Measurements from ENCODE around the gene SQSTM1.

DNA sequence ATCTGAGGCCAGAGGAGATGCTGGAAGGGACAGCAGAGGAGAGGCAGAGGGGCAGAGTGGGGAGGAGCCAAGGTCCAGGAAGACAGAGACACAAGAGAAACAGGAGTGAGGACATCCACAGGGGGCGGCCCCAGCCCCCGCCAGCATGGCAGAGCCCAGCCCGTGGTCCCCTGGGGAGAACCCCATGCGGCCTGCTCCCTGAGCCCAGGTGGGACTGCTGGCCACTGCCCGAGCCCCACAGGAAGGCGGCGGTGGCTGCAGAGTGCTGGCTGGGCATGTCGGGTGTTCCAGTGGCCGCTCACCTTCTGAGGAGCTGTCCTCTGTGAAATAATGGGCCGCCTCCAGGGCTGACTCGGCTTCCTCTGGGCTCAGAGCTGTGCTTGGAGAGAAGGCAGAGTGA is 46.8 kb downstream of the SQSTM1 start:
- no peak for TF ChIP-seq EZH2 (IDR thresholded peaks at IDR 0.05; ENCODE audit: borderline replicate concordance, low read depth, low read length)
- TF ChIP-seq, protein P1, sequence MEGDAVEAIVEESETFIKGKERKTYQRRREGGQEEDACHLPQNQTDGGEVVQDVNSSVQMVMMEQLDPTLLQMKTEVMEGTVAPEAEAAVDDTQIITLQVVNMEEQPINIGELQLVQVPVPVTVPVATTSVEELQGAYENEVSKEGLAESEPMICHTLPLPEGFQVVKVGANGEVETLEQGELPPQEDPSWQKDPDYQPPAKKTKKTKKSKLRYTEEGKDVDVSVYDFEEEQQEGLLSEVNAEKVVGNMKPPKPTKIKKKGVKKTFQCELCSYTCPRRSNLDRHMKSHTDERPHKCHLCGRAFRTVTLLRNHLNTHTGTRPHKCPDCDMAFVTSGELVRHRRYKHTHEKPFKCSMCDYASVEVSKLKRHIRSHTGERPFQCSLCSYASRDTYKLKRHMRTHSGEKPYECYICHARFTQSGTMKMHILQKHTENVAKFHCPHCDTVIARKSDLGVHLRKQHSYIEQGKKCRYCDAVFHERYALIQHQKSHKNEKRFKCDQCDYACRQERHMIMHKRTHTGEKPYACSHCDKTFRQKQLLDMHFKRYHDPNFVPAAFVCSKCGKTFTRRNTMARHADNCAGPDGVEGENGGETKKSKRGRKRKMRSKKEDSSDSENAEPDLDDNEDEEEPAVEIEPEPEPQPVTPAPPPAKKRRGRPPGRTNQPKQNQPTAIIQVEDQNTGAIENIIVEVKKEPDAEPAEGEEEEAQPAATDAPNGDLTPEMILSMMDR (IDR thresholded peaks at IDR 0.05 in 2 of 3, conservative IDR thresholded peaks at IDR 0.05 in 1 of 3; ENCODE audit: insufficient read depth in 2 of 3, low read depth in 1 of 3, low read length in 3 of 3), result no peak
- TF ChIP-seq, protein P2, sequence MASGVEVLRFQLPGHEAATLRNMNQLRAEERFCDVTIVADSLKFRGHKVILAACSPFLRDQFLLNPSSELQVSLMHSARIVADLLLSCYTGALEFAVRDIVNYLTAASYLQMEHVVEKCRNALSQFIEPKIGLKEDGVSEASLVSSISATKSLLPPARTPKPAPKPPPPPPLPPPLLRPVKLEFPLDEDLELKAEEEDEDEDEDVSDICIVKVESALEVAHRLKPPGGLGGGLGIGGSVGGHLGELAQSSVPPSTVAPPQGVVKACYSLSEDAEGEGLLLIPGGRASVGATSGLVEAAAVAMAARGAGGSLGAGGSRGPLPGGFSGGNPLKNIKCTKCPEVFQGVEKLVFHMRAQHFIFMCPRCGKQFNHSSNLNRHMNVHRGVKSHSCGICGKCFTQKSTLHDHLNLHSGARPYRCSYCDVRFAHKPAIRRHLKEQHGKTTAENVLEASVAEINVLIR (CRISPR knock-in tag; IDR thresholded peaks at IDR 0.05), result no peak
- TF ChIP-seq DPF2 (IDR thresholded peaks at IDR 0.05), result no peak
- TF ChIP-seq STAT5A (IDR thresholded peaks at IDR 0.05; ENCODE audit: borderline replicate concordance, low read length), result no peak
- no peak for TF ChIP-seq DDX20 (tag; IDR thresholded peaks at IDR 0.05; ENCODE audit: low read depth)
- no peak for TF ChIP-seq ZNF586 (CRISPR knock-in tag; conservative IDR thresholded peaks at IDR 0.05)
- TF ChIP-seq, protein P3, sequence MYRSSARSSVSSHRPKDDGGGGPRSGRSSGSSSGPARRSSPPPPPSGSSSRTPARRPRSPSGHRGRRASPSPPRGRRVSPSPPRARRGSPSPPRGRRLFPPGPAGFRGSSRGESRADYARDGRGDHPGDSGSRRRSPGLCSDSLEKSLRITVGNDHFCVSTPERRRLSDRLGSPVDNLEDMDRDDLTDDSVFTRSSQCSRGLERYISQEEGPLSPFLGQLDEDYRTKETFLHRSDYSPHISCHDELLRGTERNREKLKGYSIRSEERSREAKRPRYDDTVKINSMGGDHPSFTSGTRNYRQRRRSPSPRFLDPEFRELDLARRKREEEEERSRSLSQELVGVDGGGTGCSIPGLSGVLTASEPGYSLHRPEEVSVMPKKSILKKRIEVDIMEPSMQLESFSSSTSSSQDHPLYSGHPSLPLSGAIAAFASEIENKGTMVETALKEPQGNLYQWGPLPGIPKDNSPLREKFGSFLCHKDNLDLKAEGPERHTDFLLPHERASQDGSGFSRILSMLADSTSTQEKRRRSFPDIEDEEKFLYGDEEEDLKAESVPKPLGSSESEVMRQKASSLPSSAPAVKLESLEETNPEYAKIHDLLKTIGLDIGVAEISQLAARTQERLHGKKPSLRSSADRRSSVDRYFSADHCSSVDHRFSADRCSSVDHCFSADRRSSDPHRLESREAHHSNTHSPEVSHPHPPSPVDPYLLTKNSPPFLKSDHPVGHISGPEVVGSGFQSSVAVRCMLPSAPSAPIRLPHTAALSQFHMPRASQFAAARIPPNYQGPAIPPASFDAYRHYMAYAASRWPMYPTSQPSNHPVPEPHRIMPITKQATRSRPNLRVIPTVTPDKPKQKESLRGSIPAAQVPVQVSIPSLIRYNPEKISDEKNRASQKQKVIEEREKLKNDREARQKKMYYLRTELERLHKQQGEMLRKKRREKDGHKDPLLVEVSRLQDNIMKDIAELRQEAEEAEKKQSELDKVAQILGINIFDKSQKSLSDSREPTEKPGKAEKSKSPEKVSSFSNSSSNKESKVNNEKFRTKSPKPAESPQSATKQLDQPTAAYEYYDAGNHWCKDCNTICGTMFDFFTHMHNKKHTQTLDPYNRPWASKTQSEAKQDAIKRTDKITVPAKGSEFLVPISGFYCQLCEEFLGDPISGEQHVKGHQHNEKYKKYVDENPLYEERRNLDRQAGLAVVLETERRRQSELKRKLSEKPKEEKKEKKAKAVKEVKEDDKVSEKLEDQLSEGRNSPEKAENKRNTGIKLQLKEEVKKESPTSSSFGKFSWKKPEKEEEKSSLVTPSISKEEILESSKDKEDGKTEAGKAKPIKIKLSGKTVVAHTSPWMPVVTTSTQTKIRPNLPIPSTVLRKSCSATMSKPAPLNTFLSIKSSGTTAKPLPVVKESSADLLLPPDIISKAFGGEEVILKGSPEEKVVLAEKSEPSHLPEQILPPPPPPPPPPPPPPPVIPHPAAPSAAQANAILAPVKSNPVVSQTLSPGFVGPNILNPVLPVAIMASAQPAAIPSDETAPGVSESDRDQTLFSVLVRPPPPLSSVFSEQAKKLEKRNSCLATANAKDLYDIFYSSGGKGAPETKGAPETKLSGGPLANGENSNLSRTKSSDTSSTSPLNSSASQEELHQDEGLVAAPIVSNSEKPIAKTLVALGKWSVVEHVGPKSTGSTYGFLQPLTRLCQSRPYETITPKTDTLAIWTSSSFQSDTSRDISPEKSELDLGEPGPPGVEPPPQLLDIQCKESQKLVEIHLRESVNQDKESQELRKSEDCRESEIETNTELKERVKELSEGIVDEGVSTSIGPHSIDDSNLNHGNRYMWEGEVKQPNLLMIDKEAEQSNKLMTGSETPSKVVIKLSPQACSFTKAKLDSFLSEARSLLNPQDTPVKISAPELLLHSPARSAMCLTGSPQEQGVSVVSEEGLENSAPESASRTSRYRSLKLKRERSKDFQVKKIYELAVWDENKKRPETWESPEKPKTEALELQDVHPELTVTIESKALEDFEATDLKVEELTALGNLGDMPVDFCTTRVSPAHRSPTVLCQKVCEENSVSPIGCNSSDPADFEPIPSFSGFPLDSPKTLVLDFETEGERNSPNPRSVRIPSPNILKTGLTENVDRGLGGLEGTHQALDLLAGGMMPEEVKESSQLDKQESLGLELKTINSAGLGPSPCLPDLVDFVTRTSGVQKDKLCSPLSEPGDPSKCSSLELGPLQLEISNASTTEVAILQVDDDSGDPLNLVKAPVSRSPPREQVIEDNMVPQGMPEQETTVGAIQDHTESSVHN (IDR thresholded peaks at IDR 0.05; ENCODE audit: borderline replicate concordance in 1 of 2, low read depth in 1 of 2), result no peak
- TF ChIP-seq, protein P4, sequence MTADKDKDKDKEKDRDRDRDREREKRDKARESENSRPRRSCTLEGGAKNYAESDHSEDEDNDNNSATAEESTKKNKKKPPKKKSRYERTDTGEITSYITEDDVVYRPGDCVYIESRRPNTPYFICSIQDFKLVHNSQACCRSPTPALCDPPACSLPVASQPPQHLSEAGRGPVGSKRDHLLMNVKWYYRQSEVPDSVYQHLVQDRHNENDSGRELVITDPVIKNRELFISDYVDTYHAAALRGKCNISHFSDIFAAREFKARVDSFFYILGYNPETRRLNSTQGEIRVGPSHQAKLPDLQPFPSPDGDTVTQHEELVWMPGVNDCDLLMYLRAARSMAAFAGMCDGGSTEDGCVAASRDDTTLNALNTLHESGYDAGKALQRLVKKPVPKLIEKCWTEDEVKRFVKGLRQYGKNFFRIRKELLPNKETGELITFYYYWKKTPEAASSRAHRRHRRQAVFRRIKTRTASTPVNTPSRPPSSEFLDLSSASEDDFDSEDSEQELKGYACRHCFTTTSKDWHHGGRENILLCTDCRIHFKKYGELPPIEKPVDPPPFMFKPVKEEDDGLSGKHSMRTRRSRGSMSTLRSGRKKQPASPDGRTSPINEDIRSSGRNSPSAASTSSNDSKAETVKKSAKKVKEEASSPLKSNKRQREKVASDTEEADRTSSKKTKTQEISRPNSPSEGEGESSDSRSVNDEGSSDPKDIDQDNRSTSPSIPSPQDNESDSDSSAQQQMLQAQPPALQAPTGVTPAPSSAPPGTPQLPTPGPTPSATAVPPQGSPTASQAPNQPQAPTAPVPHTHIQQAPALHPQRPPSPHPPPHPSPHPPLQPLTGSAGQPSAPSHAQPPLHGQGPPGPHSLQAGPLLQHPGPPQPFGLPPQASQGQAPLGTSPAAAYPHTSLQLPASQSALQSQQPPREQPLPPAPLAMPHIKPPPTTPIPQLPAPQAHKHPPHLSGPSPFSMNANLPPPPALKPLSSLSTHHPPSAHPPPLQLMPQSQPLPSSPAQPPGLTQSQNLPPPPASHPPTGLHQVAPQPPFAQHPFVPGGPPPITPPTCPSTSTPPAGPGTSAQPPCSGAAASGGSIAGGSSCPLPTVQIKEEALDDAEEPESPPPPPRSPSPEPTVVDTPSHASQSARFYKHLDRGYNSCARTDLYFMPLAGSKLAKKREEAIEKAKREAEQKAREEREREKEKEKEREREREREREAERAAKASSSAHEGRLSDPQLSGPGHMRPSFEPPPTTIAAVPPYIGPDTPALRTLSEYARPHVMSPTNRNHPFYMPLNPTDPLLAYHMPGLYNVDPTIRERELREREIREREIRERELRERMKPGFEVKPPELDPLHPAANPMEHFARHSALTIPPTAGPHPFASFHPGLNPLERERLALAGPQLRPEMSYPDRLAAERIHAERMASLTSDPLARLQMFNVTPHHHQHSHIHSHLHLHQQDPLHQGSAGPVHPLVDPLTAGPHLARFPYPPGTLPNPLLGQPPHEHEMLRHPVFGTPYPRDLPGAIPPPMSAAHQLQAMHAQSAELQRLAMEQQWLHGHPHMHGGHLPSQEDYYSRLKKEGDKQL (CRISPR knock-in tag; IDR thresholded peaks at IDR 0.05; ENCODE audit: borderline replicate concordance), result no peak
- TF ChIP-seq, protein P5, sequence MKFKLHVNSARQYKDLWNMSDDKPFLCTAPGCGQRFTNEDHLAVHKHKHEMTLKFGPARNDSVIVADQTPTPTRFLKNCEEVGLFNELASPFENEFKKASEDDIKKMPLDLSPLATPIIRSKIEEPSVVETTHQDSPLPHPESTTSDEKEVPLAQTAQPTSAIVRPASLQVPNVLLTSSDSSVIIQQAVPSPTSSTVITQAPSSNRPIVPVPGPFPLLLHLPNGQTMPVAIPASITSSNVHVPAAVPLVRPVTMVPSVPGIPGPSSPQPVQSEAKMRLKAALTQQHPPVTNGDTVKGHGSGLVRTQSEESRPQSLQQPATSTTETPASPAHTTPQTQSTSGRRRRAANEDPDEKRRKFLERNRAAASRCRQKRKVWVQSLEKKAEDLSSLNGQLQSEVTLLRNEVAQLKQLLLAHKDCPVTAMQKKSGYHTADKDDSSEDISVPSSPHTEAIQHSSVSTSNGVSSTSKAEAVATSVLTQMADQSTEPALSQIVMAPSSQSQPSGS (CRISPR knock-in tag; IDR thresholded peaks at IDR 0.05), result no peak
- no peak for TF ChIP-seq BHLHE40 (IDR thresholded peaks at IDR 0.05; ENCODE audit: low read length)

Measured in K562 (cell line).